Measurements from ENCODE around the gene CGNL1.

The CGNL1 gene

DNA sequence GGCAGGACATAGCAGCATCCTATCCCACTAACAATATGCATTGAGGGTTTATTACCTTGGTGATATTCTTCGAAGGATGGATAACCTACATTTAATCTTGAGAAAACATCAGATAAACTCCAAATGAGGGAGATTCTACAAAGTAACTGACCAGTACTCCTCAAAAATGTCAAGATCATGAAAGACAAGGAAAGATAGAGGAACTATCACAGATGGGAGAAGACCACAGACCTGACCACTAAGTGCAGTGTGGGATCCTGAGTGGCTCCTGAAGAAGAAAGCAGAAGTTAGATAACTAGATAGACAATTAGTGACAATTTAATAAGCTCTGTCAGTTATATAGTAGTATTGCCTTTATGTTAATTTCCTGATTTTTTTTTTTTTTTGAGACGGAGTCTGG, 17.7 kb upstream of the CGNL1 start:
- no peaks in the 10 kb centered on the region for H3K9me2 ChIP-seq (replicated peaks; ENCODE audit: insufficient read depth, low read length)
- H3K27me3 ChIP-seq (ENCODE audit: low read length) = no peaks in the 10 kb centered on the region
- H3K4me2 ChIP-seq (ENCODE audit: low read depth, low read length, poor library complexity, severe bottlenecking) = no peak overlapping the region
- H3K36me3 ChIP-seq (ENCODE audit: low read length) = no peaks in the 10 kb centered on the region
- H3K79me2 ChIP-seq (ENCODE audit: insufficient read depth, low read length) = no peaks in the 10 kb centered on the region
- no peak overlapping the region for H3K9ac ChIP-seq (ENCODE audit: low read length)
- H3F3A ChIP-seq (ENCODE audit: insufficient read depth) = no peaks in the 10 kb centered on the region
- H3K9me3 ChIP-seq (ENCODE audit: insufficient read depth, low read length) = no peaks in the 10 kb centered on the region
- no peaks in the 10 kb centered on the region for H4K20me1 ChIP-seq (ENCODE audit: low read depth, low read length)
- H3K27ac ChIP-seq (ENCODE audit: low read depth, low read length) = no peak overlapping the region
- H2AFZ ChIP-seq (ENCODE audit: low read depth, low read length, severe bottlenecking) = no peak overlapping the region
- no peak for TF ChIP-seq EZH2phosphoT487 (conservative IDR thresholded peaks at IDR 0.05; ENCODE audit: low read length)
- TF ChIP-seq, protein P1, sequence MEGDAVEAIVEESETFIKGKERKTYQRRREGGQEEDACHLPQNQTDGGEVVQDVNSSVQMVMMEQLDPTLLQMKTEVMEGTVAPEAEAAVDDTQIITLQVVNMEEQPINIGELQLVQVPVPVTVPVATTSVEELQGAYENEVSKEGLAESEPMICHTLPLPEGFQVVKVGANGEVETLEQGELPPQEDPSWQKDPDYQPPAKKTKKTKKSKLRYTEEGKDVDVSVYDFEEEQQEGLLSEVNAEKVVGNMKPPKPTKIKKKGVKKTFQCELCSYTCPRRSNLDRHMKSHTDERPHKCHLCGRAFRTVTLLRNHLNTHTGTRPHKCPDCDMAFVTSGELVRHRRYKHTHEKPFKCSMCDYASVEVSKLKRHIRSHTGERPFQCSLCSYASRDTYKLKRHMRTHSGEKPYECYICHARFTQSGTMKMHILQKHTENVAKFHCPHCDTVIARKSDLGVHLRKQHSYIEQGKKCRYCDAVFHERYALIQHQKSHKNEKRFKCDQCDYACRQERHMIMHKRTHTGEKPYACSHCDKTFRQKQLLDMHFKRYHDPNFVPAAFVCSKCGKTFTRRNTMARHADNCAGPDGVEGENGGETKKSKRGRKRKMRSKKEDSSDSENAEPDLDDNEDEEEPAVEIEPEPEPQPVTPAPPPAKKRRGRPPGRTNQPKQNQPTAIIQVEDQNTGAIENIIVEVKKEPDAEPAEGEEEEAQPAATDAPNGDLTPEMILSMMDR (IDR thresholded peaks at IDR 0.05; ENCODE audit: insufficient read depth, low read length, poor library complexity, severe bottlenecking) = no peak
- no peak overlapping the region for H3K4me3 ChIP-seq (ENCODE audit: insufficient read depth, low read length, poor library complexity, severe bottlenecking)

GRCh38 chr15:57363661-57364060, 12.6 kb upstream of the CGNL1 start:
- Histone ChIP-seq H3K9ac (ENCODE audit: low read length) (no peak overlapping the region), H2AFZ (ENCODE audit: low read depth, low read length, severe bottlenecking) (no peak overlapping the region), H3K9me3 (ENCODE audit: insufficient read depth, low read length) (no peaks in the 10 kb centered on the region), H3F3A (ENCODE audit: insufficient read depth) (no peaks in the 10 kb centered on the region), H3K4me3 (ENCODE audit: insufficient read depth, low read length, poor library complexity, severe bottlenecking) (no peak overlapping the region), H3K27ac (ENCODE audit: low read depth, low read length) (no peak overlapping the region), H3K4me2 (ENCODE audit: low read depth, low read length, poor library complexity, severe bottlenecking) (no peak overlapping the region), H3K79me2 (ENCODE audit: insufficient read depth, low read length) (no peaks in the 10 kb centered on the region), H3K9me2 (replicated peaks; ENCODE audit: insufficient read depth, low read length) (no peaks in the 10 kb centered on the region), H4K20me1 (ENCODE audit: low read depth, low read length) (no peaks in the 10 kb centered on the region), H3K36me3 (ENCODE audit: low read length) (no peaks in the 10 kb centered on the region), H3K27me3 (ENCODE audit: low read length) (no peaks in the 10 kb centered on the region)
- TF ChIP-seq EZH2phosphoT487 (conservative IDR thresholded peaks at IDR 0.05; ENCODE audit: low read length) = no peak
- TF ChIP-seq, protein P1 (IDR thresholded peaks at IDR 0.05; ENCODE audit: insufficient read depth, low read length, poor library complexity, severe bottlenecking) = no peak

- H2AFZ ChIP-seq (ENCODE audit: low read depth, low read length, severe bottlenecking) = no peak overlapping the region
- no peaks in the 10 kb centered on the region for H3K9me3 ChIP-seq (ENCODE audit: insufficient read depth, low read length)
- H3K27me3 ChIP-seq (ENCODE audit: low read length) = no peaks in the 10 kb centered on the region
- H3K79me2 ChIP-seq (ENCODE audit: insufficient read depth, low read length) = no peaks in the 10 kb centered on the region
- no peak overlapping the region for H3K9ac ChIP-seq (ENCODE audit: low read length)
- no peaks in the 10 kb centered on the region for H3F3A ChIP-seq (ENCODE audit: insufficient read depth)
- no peak overlapping the region for H3K4me2 ChIP-seq (ENCODE audit: low read depth, low read length, poor library complexity, severe bottlenecking)
- no peaks in the 10 kb centered on the region for H3K9me2 ChIP-seq (replicated peaks; ENCODE audit: insufficient read depth, low read length)
- H3K4me3 ChIP-seq (ENCODE audit: insufficient read depth, low read length, poor library complexity, severe bottlenecking) = no peak overlapping the region
- H4K20me1 ChIP-seq (ENCODE audit: low read depth, low read length) = no peaks in the 10 kb centered on the region
- no peaks in the 10 kb centered on the region for H3K36me3 ChIP-seq (ENCODE audit: low read length)
- TF ChIP-seq EZH2phosphoT487 (conservative IDR thresholded peaks at IDR 0.05; ENCODE audit: low read length) = no peak
- TF ChIP-seq, protein P1 (IDR thresholded peaks at IDR 0.05; ENCODE audit: insufficient read depth, low read length, poor library complexity, severe bottlenecking) = no peak
- H3K27ac ChIP-seq (ENCODE audit: low read depth, low read length) = no peak overlapping the region
These were observed 11.9 kb upstream of the CGNL1 start for GRCh38 chr15:57364282-57365007.

All from SU-DHL-6 (cell line).